Adrenal gland (tissue), 5 donors: ENCODE measurements around the gene DENND1C.
A peak's percentile ranks its signal among the peaks of the same experiment; 100 is the strongest.

Source experiments
- POLR2A ChIP-seq, 2 donors: fragments of 450-650 bp; IDR thresholded peaks; one replicate each; pipeline ENCODE4 v1.6.1; 2017; ENCODE audit warnings: antibody characterized with exemption in 2 of 2, mild to moderate bottlenecking in 2 of 2, moderate library complexity in 1 of 2
- TF ChIP-seq, protein P1 (sequence below), 6 experiments: fragments of 450-650 bp in 4 of 6; fragments of 200-600 bp in 2 of 6; sonication (generic) in 1 of 6; IDR thresholded peaks; 1 replicate in 5 of 6; 2 replicates in 1 of 6; pipeline versions ENCODE4 v1.5.1 to v1.8.0; 2016 to 2021; ENCODE audit warnings: antibody characterized with exemption in 6 of 6, mild to moderate bottlenecking in 2 of 6, moderate library complexity in 1 of 6
- donor health status: DM: no; HTN: no; CAD: no.

- TF ChIP-seq, protein P1, sequence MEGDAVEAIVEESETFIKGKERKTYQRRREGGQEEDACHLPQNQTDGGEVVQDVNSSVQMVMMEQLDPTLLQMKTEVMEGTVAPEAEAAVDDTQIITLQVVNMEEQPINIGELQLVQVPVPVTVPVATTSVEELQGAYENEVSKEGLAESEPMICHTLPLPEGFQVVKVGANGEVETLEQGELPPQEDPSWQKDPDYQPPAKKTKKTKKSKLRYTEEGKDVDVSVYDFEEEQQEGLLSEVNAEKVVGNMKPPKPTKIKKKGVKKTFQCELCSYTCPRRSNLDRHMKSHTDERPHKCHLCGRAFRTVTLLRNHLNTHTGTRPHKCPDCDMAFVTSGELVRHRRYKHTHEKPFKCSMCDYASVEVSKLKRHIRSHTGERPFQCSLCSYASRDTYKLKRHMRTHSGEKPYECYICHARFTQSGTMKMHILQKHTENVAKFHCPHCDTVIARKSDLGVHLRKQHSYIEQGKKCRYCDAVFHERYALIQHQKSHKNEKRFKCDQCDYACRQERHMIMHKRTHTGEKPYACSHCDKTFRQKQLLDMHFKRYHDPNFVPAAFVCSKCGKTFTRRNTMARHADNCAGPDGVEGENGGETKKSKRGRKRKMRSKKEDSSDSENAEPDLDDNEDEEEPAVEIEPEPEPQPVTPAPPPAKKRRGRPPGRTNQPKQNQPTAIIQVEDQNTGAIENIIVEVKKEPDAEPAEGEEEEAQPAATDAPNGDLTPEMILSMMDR (IDR thresholded peaks at IDR 0.05) = peak in 2 of 6 experiments; percentile 2 to 10
- no peak for TF ChIP-seq POLR2A (IDR thresholded peaks at IDR 0.05)
Measured at GRCh38 chr19:6425732-6426620, 55.6 kb downstream of the DENND1C start.
